G401.6 (cell line): ENCODE data around the gene PCNX2.
A peak's percentile ranks its signal among the peaks of the same experiment; 100 is the strongest.

Source experiments
- FAIRE-seq: peaks from 2 replicates; lab custom pipeline; 2012; peaks lifted over from hg19 to GRCh38; lab: Jason Lieb, UNC

PCNX2 gene

DNA sequence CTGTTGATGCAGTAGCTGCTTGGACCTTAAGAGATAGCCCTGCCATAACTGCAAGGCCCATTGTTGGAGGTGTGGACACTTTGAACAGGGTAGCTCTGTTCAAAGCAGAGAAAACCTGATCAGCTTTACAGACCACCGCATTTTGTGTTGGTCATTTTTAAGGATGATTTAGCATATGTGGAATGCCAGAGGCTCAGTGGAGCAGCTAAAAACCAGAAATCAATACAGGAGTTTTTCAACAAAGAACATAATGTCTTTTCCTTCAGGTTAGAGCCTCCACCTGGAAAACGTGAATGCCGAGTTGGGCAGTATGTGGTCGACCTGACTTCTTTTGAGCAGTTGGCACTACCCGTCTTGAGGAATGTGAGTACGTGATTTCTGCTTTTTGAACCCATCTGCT, 339.4 kb downstream of the PCNX2 start:
- FAIRE-seq, result no peak

DNA sequence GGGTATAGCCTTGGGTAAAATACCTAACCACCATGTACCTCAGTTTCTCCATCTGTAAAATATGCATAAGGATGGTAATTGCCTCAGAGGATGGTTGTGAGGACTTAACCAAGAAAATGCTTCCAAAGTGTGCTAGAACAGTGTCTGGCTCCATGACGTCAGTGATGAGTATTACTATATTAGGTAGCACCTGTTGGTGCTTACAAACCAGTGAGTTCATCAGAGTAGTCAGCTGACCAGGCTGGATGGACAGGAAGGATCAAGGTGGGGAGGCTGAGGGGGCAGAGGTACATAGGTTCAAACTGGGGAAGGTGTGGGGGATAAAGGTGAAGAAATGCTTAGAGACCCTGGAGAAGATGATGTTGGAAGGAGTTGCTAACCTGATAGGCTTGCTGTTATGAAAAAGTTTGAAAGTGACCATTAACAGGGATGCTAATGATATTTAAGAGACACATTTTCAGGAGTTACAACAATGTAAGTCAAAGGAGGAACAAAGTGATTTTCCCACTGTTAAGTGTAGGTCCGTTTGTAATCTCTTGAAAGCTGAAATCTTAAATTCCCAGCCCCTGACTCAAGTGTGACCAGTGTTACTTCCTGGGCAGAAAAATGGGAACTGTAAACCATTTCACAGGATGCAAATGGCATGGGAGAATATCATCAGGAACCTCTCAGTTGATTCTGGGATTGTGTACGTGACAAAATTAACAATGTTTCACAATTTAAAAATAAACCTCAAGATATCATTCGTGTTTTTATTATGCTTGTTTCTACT, 340.7 kb downstream of the PCNX2 start:
- no peak for FAIRE-seq

DNA sequence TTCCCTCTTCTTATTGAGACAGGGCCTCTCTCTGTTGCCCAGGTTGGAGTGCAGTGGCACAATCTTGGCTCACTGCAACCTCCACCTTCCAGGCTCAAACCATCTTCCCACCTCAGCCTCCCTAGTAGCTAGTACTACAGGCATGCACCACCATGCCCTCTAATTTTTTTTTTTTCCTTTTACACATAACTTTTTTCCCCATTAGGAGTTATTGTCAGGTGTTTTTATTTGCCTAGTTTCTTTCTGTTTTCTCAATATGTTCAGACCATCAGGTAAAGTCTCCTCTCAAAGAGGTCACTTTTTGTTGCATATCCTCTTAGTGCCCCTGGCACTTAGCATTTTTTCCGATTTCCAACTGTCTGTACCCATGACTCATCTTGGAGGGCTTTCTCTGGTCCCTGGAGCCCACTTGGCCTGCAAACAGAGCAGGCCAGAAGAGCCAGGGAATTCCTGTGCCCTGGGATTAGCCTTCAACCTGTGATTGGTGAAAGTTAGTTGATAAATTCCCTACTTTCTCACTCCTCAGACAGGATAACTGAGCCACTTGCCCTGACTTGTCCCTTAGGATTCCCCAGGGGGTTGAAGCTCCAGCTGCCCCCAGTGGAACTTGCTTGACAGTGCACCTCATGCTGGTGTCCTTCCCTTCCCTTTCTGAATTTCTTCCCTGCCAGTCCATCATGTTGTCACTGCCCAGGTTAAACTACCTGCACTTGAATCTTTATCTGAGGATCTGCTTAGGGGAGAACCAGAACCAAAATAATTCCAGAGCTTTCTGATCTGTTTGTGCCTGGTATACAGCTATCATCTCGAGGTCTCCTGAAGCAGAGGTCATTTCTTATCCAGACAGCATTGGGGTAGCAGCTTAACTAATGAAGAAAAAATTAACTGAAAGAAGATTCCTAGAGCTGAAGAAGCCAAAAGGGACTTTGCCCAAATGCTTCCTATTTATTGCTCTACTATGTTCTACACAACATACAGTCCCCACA, 342.7 kb downstream of the PCNX2 start:
- FAIRE-seq, result peak; percentile 45

DNA sequence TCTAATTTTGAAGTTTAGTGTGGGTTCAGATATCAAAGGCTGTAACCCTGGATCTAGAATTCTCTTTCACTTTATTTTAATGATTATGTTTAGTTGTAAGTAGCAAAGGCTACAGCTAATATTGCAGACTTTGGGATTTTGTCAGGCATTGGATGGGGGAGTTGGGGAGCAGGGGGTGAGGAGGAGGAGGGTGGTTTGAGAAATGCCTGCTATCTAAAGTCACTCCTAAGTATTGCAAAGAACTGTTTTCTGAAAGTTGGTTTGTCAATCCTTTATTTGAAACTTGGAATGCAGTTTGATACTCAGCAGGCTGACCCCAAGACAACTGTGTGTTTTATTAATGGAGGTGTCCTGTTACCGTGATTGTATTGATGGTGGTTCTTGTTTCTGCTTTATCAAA, 343.9 kb downstream of the PCNX2 start:
- FAIRE-seq, result no peak

DNA sequence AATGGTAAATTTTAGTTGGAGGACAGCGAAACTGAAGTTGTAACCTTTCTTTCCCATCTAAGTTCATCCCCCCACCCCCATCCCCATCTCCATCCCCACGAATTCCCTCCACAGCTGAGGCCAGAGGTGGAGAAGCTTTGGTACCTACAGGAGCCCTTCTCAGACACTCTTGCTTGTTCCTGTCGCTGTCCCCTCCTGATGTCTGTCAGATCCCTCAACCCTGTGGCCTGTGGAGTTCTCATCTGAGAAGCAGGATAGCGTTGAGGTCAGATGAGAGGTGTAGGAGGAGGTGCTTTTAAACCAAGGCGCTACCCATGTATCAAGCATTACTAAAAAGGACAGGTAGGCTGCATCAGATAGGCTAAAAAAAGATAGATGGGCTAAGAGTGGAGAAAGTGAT, 344.3 kb downstream of the PCNX2 start:
- FAIRE-seq, result no peak

DNA sequence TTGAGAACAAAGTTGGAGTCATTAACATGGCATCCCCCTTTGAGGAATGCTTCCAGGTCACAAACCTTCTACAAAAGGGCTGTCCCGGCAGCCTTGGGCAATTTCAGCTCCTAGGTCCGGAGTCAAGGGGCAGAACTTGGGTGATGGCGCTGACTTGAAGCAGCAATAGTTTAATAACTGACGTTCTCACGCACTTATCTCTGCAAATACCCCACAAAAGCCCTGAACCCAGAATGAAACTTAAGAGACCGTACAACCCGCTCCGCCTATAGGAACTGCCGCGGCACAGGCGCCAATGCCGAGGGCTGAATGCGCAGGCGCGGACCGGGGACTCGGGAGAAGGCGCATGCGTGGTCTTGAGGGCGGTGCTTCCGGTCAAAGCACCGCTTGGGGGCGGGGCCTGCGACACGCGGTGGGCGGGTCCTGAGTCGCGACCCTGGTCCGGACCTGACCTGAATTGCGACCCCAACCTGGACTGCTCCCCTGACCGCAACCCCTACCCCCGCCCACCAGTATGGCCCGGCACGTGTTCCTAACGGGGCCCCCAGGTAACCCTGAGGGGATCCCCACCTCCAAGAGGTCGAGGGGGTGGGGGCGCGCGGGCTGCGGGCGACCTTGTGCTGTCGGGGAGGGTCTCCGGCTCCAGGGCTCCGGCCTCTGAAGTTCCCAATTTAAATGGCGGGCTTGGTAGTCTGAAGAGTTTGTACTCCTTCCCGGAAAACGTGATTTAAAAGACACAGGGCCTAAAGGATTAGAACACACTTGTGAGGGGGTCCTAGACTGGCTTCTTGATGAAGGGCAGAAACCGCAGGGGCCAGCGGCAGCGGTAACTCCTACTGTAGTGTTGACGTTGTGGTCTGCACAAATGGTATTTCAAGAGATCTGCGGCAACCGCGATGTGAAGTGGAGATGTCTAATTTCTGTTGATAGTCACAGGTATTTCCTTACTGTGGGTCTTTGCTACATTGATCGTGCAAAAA, 345.0 kb downstream of the PCNX2 start, which contains the start of gene NTPCR:
Gene NTPCR (plus strand): TSS at position 415 of the 980 bp plus-strand sequence. CDS start 100 bp downstream, at position 515.
- FAIRE-seq, result peak; percentile 95

DNA sequence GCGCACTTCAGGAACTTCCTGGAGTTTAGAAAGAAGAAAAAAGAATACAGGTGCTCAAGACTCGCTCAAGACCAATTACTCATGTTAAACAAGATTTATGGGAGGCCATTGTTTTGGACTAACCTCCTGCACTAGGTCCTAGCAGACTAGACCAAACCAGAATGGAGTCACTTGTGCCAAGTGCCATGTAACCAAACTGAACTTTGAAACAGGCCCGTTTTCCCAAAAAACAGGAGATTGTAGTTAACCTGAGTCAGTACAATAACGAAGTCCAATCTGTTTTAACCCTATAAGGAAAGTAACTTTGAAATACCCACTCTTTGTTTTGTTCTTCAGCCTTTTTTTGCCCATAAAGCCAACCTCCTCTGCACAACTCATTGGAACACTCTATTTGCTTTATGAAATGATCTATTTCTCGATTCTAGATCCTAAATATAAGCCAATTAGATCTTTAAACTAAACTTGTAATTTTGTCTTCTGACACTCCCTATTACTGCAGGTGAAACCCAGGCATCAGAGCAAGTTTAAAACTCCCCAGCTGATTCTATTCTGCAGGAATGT, 345.8 kb downstream of the PCNX2 start:
- FAIRE-seq, result no peak

DNA sequence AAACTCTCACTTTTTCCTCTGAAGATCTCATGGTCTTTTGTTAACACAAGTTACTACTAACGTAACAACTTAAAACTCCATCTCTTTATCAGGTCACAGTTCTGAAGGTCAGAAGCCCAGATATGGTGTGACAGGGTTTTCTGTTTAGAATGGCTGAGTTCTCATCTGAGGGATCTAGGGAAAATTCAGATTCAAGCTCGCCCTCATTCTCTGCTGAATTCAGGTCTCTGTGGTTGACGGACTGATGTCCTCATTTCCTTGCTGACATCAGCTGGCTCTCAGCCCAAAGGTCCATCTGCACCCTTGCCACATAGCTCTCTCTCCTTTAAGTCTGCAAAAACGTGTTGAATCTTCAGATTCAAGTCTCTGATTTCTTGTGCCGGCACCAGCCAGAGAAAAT, 351.2 kb downstream of the PCNX2 start:
- FAIRE-seq, result no peak

DNA sequence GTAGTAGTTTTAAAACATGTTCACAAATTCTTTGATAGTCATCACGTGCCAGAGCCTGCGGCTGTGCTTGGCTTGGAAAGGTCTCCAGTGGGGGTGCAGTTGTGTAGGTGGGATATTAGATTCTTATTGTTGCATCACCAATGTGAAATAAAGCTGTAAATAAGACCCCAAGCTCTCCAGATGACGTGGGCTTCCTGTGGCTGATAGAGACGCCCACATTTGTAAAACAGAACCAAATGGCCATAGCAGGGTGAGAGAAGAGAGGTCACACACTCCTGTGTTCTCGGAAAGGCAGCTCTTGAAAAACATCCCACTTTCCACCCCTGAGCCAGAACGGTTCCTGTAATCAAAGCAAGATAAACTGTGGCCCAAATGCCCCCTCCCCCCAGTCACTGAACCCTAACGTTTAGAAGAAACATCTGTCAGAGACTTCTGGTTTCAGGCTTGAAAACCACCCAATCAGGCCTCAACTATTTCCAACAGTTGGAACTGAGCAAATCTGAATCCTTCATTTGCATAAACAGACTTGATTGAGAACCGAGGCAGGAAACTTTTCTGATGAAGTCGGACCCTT, 351.8 kb downstream of the PCNX2 start:
- FAIRE-seq, result no peak

DNA sequence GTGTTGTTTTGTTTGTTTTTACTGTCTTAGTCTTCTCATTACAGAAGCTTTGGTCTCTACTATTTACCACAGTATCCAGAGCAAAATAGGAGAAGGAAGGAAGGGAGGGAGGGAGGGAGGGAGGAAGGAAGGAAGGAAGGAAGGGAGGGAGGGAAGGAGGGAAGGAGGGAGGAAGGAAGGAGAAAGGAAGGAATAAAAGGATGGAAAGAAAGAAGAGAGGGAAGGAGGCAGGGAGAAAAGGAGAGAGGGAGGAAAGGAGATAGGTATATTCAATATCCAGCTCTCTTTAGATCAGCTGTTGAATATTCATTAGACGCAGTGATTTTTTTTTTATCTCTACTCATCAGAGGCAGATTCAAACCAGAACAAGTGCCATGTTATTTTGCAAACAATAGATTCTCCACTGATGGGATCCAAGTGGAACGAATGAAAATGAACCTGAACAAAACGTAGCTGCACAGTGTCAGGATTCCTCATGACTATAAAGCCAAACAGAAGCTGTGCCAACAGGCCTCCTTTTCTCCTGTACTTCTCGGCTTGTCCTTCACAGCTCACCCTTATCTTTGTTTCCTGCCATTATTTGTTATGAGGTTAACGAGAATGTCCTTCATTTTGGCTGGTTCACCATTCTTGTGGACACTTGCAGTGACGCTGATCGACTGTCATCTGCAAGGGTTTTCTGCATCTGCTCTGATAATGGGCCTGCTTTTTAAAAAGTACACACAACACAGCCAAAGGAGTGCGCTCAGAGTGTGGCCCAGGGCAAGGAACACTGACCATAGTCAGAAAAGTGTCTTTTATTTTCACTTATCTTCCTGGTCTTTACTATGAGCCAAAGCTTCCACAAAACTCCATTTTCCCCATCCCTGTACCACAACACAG, 352.9 kb downstream of the PCNX2 start:
- FAIRE-seq, result no peak

DNA sequence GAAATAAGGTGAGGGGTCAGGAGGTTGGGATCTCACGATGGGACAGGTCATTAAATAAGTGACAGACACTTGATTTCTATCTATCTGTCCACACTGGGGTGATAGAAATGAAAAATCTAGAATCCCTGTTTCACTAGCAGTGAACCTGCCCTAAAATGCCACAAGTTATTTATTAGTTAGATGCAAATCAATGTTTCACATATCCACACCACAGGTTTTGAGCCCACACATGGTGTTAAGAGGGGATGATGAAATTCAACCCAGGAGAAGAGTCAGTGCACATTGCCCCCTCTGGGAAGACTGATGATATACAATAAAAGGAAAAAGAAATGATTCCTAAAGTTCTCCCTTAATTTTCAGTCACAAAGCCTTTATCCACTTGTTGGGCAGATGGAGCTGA, 355.3 kb downstream of the PCNX2 start:
- FAIRE-seq, result no peak

DNA sequence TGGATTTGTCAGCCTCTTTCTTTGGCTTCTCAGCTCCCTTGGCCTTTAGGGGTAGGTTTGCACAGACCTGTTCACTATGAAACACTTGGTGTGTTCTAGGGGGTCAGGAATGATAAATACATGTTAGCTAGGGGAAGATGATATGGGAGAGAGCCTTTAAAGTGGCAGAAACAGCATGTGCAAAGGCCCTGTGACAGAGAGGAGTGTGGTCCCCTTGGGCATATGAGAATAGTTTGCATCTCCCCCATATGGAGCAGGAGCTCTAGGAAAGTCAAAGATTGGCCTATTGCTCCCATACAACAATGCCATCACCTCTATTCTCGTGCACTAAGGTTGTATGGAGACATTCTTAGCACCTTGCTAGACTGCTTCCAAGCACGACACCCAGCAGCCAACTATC, 355.8 kb downstream of the PCNX2 start:
- FAIRE-seq, result no peak

DNA sequence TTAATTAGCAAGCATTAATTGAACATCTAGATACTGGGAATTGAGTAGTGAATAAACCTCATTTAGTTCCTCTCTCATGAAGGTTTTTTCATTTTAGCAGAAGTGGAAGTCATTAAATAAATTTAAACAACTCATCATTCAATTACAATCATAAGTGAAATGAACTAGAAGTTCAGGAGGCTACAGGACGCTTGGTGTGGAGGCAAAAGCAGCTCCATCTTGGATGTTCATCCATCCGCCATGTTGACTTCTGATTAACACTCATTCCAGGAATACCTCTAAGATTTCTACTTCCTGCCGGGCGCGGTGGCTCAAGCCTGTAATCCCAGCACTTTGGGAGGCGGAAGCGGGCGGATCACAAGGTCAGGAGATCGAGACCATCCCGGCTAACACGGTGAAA, 356.6 kb downstream of the PCNX2 start:
- FAIRE-seq, result no peak

DNA sequence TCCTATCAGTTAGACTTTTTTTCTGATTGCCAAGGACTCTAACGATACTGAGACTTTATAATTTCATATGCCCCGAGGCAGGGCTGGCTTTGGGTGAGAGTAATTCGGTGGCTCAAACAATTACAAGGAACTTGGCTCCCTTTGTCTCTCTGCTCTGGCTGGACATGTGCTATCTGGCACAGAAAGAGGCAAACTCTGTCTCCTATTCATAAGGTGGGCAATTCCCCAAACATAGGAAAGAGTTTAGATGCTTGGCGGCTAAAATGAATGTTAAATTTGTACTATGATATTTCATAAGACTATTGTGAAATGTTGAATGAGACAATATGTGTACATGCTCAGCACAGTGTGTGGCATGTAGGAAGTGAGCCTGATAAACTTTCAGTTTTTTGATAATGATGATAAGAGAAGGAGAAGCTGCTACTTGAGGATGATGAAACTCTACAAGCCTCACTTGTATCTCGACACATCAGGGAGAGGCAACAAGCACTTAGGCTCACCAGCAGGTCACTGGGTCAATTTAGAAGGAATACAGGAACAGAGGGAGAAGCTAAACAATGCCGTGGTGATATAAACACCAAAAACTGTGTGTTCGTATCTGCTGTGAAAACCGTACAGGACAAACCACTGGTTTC, 357.7 kb downstream of the PCNX2 start:
- no peak for FAIRE-seq

DNA sequence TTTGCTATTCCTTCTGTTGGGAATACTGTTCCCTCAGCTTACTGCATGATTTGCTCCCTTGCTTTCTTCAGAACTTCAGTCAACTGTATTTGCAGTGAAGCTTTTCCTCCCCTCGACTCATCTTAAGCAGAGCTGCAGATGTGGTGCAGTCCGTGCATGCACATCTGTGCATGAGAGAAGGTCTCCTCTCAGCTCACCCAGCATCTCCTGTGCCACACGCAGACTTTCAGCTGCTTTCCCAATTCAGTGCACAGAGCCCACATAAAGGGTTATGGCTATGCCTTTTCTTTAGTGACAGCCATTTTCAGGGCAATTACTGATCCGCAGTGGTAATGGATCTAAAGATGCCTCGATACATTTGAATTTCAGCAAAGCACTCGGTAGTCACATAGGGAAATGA, 358.6 kb downstream of the PCNX2 start:
- FAIRE-seq, result no peak
